Middle frontal gyrus (tissue), 1 donor: Measurements from ENCODE around the gene GALNTL6.

Experiments used
- DNase-seq: peaks from one replicate; pipeline ENCODE4 v3.0.0-alpha.2; 2015; ENCODE audit warnings: low spot score; ENCODE audit errors: extremely low spot score

The GALNTL6 gene

DNA sequence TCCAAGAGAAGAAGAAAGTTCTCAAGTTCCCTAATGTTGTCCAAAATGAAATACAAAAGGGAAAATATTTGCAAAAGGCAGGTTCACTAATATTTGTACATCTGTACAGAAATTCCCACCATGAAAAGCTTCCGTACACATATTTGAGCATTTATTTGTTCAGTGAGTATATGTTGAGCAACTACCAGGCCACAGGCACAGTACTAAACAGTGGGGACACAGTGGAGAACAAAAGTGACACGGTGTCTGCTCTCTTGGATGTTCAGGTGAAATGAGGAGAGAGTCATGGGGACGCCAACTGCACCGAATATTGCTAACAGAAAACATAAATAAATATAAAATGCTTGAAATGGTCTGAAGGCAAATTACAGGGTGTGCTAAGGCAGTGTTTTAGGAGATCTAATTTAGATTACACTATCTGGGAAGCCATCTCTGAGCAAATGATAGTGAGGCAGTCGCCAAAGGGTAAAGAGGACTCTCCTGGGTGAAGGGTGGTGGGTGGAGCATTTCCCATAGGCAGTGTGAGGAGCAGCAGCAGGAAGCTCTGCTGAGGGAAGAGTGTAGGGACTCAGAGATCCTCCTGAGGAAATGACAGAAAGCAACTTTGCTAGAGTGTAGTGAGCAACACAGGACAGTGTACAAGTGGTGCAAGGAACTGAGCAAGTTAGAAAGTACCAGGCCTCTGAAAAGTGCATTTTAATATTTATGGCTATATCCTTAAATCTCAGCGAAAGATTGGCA lies 375.2 kb downstream of the GALNTL6 start:
- no peak for DNase-seq

DNA sequence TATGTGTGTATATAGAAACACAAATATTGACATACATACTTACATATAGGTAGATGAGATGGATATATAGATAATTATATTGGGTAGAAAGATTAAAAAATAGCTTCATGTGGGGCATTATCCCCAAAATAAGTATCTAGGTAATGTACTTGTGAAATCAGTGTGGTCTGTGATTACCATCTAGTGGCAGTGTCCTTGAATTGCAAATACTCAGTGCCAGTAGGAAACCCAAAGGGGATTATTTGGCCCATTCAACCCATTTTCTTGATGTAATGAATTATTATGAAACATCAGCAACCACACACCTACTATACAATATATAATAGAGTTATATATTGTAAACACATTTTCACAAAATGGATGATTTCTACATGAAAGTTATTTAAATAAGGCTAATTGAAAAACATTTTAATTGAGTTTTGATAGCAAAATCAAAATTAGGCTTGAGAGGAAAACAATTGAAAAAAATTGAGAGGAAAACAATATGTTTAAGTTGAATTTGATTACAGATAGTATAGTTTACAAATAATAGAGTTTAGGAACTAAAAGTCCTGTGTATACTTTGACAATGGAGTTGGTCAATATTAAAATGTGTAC lies 389.4 kb downstream of the GALNTL6 start:
- DNase-seq, result peak; percentile 23

DNA sequence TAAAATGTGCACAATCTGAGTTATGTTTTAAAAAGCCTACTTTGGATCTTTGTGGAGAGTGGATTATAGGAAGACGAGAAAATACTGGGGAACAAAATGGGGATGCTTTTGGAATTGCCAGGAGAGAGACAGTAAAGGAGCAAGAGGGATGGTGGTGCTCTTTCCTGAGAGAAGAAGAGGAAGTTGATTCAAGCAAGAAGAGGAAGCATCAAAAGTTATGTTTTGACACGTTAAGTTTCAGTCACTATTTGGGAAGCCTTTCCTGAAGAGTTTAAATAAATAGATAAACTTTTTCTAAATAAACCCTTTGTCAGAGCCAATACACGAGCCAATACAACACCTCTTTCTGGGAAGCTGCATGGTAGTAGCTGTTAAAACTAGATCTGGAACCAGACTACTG lies 394.1 kb downstream of the GALNTL6 start:
- no peak for DNase-seq

DNA sequence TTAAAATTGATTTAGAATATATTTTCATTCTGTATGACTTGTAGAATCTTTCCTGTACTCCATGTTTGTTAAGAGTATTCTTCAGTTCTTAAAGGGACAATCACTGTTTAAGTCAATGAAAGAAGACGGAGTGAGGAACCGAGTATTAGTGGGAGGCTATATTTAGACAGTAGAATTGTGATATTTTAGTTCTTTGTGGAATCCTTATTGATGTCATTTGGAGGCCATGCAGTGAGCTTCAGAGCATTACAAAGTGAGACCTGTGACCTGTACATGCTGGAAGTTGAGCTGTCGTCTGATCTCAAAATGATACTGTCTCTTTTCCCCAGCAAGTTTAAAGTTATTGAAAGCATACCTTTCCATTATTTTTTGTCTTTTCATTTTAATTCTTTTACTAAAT lies 394.7 kb downstream of the GALNTL6 start:
- DNase-seq, result no peak

DNA sequence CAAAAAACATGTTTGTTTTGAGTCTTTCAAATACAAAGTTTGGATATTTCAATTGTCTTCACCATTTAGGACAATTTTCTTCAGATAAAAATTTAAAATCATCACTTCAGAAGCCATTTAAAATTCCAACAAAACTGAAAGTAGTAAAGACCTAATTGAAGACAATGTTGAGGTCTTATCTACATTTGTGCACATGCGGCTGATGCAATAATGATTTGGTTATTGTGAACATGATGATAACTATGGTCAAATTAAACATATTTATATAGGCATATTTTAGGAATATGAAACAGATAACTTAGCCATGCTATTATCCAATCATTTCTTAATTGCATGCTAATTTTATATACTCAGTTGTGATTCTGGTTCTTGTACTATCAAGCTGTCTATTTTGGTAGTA lies 407.5 kb downstream of the GALNTL6 start:
- no peak for DNase-seq

DNA sequence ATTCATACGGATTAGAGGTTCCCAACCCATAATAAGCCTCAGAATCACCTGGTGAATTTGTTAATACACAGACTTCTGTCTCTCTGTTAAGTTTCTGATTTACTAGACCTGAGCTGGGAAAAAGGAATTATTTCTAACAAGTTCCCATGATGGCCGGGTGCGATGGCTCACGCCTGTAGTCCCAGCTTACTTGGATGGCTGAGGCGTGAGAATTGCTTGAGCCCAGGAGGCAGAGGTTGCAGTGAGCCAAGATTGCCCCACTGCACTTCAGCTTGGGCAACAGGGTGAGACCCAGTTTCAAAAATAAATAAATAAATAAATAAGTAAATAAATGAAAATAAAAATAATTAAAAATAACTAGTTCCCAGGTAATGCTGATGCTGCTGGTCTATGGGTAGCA lies 412.3 kb downstream of the GALNTL6 start:
- no peak for DNase-seq

DNA sequence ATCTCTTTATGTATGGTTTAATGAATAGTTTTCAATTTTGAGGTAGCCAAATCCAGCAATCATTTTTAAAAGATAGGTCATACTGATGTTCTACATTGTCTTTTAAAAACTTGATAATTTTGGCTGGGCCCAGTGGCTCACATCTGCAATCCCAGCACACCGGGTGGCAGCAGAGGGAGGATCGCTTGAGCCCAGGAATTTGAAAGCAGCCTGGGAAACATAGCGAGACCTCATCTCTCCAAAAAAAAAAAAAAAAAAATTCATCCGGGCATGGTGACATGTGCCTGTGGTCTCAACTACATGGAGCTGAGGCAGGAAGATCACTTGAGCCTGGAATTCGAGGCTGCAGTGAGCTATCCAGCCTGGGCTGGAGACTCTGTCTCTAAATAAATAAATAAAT lies 419.8 kb downstream of the GALNTL6 start:
- DNase-seq, result no peak

DNA sequence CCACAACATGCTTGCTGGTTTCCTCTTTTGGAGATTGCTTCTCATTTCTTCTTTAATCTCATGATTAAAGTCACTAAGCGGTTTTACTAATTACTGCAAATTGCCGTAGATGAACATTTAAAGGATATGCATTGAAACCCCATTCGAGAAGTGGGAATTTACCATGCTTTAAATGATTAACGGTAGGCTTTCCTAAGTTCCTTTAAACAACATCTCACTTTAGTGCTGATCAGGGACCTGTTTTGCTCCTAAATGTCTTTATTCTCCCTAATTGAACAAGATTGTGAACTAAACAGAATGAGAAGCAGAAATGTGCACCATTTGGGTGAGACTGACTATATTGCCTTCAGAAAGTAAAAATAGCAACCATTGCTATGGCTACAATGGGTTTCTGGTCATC lies 430.3 kb downstream of the GALNTL6 start:
- no peak for DNase-seq

DNA sequence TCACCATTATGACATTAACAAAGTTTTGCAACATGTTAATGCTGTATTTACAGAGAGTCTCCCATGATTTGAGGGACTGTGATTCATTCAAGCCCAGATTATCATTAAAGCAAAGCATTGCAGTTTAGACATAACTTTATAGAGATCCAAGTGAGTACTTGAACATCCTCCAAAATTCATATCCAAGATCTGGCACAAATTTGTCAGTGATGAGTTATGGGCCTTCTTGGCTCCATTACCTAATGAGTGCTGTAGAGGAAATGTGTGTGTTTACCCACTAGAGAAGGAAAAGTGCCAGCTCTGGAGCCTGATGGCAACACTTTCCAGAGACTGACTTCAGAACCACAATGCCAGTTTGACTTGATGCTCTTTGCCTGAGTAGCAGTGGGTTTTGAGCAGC lies 432.3 kb downstream of the GALNTL6 start:
- no peak for DNase-seq

DNA sequence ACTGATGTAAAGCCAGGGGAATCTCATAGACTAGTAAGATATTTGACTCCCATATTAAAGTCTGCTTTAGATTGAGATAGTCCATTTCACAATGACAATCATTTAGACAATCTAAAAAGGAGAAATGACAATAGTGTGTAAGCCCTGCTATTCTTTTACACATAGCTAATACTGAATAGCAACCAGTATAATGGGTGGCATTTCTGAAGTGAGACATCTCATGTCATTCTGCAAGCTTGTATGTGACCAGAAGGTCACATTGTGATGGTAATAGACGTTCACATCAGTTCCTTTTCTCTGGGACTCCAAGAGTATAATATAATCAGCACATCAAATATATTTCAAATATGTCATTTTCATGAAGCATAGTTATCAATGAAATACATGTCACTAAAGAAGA lies 440.2 kb downstream of the GALNTL6 start:
- no peak for DNase-seq

DNA sequence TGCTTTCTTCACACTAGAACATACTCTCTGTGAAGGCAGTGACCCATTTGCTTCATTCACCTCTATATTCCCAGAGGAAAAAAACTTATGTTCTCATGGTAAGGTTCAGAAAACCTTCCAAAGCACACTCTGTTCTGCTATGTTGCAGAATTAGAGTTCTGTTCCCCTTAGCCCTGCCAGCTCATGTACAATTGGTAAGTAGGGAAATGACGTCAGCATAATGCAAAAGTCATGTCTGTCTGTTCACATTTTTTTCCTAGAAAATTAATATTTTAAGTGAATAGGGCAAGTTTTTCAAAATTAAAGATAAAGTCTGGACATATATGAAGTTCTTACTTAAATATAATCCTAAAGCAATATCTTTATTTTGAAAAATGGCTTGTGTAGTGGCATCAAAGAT lies 443.6 kb downstream of the GALNTL6 start:
- DNase-seq, result no peak

DNA sequence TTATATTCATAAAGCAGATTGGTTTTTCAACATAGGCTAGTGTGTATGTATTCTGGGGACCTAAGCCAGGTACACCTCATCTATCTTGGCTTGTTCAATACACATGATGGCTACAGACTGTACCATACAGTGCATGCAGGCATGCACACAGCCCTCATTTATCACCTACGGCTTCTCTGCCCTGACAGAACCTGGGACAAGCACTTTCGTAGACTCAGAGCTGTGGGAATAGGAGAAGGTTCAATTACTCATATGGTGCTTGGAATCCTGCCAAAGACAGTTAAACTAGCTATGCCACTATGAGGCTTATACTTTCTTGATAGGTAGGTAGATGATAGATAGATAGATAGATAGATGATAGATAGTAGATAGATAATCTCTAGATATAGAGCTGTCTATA lies 457.2 kb downstream of the GALNTL6 start:
- DNase-seq, result no peak

DNA sequence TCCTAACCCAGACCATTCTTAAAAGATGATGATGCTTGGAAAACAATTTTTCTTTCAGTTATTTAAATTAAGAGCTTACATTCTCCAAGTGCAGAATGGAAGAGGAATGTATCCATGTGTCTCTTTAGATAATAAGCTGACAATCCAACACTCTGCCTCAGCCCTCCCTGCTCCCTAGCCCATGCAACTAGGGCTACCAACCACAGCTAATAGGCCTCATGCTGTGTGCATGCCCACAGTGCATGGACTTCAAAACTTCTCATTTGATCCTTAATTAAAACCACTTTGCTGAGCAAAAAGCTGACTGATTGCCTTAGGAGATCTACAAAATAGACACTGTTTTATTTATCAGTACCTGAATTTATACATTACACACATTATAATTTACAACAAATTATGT lies 473.9 kb downstream of the GALNTL6 start:
- DNase-seq, result no peak

DNA sequence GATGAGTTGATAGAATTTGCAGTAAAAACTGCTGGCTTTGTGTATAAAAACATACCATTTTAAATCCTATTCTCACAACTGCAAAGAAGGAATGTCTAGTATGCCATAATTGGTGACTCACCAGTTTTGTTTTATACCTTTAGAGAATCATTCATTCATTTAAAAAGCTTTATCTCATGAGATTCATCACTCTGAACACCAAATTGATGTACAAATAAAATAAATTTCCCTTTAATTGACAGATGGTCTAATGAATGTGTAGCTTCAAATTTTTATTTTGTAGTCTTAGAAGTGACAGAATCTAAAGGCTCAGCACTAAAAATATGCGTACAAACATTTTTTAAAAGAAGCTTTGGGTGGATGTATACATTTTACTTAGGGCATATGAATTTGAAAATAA lies 492.5 kb downstream of the GALNTL6 start:
- no peak for DNase-seq

DNA sequence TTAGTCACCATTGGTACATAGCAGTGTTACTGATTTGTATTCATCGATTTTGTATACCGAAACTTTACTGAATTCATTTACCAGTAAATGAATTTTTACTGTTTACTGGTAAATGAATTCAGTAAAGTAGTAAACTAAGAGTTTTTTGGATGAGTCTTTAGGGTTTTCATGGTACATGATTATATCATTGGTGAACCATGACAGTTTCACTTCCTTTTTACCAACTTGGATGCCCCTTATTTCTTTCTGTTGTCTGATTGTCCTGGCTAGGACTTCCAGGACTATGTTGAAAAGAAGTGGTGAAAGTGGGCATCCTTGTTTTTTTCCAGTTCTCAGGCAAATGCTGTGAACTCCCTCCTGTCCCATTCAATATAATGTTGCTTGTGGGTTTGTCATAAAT lies 494.9 kb downstream of the GALNTL6 start:
- no peak for DNase-seq

DNA sequence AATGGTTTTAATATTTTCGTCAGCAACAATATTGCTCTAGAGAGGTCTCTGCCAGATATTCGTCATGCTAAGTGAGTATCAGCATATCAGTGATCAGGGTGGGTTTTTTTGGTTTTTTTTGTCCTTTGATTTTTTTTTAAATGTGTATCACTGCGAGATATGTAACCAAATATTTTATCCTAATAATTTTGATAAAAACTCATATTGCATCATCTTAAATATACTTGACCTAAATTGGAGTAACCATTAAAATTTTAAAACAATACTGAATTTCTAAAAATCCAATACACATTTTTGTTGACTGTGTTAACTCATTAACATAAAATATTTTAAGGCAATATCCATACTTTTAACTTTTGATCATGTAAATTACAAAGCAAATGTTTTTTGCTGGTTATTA lies 498.5 kb downstream of the GALNTL6 start:
- DNase-seq, result no peak

DNA sequence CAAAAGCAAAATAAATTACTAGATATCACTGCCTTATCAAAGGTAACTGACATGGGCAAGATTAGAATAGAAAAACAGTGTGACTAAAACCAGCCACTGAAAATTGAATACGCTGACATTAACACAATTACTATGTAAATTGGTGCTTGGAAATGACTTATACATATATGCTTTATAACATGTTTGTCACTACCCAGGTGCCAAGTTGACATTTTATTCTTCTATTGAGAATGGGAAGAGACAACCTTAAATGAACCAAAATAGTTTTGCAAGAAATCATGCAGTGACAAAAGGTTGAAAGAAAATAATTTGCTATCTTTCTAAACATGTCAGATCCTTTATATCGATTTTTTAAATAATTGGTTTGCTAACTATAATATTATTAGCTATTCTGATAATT lies 510.1 kb downstream of the GALNTL6 start:
- no peak for DNase-seq

DNA sequence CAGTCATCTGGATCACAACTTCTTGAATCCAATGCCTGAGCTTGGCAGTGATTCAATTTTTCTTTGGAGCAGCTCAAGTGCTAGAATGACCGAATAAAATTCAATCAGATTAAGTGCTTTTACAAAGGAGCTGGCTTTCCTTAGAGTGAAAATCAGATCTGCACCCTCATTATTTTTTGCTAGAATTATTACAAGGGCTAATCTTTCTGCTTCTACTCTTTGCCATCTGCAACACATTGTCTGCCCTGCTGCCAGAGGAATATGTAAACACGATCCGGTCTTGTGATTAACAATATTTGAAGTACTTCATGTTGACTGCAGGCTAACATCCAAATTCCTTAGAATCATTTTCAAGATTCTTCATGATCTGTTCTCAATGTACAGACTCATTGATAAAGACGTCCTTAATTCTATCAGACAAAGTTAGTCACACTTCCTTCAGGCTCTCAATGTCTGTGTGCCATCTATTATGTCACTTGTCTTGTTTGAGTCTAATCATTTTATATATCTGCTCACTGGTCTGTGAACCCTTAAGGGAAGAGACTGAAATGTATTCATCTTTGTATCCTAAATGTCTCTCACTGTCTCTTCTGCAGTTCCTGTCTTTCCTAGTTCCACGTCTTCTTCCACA lies 531.2 kb downstream of the GALNTL6 start:
- no peak for DNase-seq

DNA sequence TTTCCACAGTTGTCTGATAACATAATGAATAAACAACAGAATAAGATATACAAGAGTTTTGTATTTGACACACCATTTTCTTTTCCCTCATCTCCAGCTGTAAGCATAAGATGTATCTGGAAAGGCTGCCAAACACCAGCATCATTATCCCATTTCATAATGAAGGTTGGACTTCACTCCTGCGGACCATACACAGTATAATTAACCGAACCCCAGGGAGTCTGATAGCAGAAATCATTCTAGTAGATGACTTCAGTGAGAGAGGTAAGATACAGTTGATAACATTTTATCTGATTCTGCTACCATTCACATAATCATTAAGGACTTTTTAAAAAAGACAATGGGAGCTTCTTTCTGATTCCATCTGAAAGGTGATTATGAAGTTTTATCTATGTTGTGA lies 535.2 kb downstream of the GALNTL6 start:
- no peak for DNase-seq

DNA sequence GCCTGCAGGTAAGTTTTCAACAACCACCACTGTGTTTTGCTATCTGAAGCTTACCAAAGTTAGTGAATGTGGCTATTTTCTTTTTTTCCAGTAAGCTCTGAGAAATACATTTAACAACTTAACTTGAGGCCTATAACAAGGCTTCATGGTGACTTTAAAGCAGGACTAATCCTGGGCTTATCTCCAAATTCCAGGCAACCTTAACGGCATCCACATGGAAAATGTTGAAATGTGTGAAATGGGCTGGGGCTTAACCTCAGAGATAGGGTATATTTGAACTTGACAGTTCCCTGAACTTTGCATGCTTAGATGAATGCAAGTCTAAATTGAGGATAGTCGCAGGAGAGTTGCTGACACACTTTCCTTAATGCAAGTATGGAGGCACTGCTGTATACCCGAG lies 539.2 kb downstream of the GALNTL6 start:
- no peak for DNase-seq

DNA sequence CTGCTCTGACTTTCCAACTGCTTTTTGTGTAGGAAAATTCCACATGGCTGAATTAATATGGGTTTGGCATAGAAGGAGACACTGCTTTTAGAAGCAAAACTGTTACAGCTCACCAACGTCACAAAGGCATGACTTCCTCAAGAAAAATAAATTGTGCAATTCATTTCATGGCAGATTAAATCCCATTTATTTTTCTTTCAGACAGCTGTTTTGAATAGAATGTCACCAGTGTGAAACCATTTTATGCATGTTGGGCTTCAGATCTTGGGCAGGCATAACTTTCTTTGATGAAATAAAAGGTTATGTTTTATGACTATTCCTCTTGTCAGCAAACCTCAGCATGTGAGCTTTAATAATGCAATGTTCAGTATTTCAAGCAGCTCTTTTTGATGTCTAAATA lies 542.8 kb downstream of the GALNTL6 start:
- DNase-seq, result no peak

DNA sequence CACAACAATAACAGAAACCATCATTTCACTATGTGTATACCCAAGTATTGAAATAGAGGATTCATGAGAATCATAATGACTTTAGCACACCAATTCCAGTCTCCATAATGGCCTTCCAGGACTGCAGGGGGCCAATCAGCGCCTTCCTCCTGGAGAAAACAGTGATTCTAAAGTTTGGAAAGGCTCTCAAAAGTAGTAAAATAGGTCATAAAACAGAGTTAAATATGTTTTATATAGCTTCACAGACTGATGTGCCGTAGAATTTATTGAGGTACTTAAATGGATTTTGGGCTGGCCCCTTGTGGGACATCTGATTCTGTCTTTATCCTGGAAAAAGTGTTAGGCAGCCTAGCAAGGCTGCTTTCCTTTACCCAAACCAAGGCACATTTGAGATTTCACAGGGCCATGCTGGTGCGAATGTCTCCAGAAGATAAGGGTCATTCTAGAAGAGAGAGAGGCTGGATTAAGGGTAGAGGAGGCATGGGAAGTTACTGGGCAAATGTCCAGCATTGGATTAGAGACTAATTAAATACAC lies 543.9 kb downstream of the GALNTL6 start:
- no peak for DNase-seq

DNA sequence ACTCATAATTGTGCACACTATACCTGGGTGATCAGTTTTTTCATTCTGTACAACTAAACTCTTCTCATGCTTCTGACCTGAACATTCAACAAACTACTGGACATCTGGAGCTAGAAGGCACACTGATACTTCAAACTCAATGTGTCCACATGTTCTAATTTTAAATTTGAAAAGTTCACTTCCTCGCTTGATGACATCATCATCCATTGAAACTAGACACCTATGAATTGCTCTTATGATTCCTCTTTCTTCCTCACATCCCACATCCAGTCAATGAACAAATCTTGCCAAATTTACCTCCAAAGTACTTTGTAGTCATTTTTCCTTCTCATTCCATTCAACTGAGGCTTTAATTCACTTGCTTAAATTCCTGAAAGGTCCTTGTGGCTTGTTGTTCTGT lies 549.4 kb downstream of the GALNTL6 start:
- no peak for DNase-seq
